ENCODE measurements around the gene MPRIP.
A peak's percentile ranks its signal among the peaks of the same experiment; 100 is the strongest.
"Not testable (repeated sequence)": the region's sequence is repeated elsewhere in the genome, so short reads cannot be mapped to it uniquely, and the experiment has no call there.

MPRIP gene

GRCh38 chr17:17195466-17195865 lies 153.2 kb downstream of the MPRIP start:
- H3K4me1 ChIP-seq (ENCODE audit: control insufficient read depth, insufficient read depth, low read length), result peaks cover 12% of the 10 kb centered on the region
- H3K27me3 ChIP-seq (ENCODE audit: control insufficient read depth, insufficient read depth, low read length); H3K9me3 ChIP-seq (ENCODE audit: control insufficient read depth, insufficient read depth, low read depth, low read length); H3K9ac ChIP-seq (ENCODE audit: low read length); H3K27ac ChIP-seq (ENCODE audit: low read depth, low read length); H3K4me3 ChIP-seq (ENCODE audit: low read depth, low read length); H3K36me3 ChIP-seq (ENCODE audit: control insufficient read depth, insufficient read depth, low read length): not testable (repeated sequence)

- Histone ChIP-seq H3K9ac (ENCODE audit: low read length) (no peak overlapping the region), H3K9me3 (ENCODE audit: control insufficient read depth, insufficient read depth, low read depth, low read length) (no peaks in the 10 kb centered on the region), H3K27me3 (ENCODE audit: control insufficient read depth, insufficient read depth, low read length) (no peaks in the 10 kb centered on the region), H3K4me1 (ENCODE audit: control insufficient read depth, insufficient read depth, low read length) (peaks cover 3% of the 10 kb centered on the region), H3K27ac (ENCODE audit: low read depth, low read length) (no peak overlapping the region), H3K4me3 (ENCODE audit: low read depth, low read length) (no peak overlapping the region), H3K36me3 (ENCODE audit: control insufficient read depth, insufficient read depth, low read length) (no peaks in the 10 kb centered on the region)
Observed at GRCh38 chr17:17196776-17197175, 154.5 kb downstream of the MPRIP start.

DNA sequence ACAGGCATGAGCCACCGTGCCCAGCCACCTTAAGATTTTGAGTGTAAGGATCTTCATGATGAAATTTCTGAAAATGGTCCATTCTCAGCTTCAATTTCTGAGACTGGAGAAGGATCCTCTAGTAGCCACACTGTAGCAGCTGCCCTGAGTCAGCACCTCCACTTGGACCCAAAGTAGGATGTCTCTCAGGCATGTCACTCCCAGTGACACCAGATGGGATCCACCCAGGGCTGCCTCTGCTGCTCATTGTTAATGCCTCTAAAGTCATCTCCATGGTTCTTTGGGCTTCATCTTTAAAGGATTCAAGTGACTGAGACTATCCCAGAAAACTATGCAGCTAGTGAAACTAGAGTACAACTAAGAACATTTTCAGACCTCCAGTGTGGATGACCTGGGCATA lies 156.0 kb downstream of the MPRIP start:
- Histone ChIP-seq H3K9ac (ENCODE audit: low read length) (no peak overlapping the region), H3K9me3 (ENCODE audit: control insufficient read depth, insufficient read depth, low read depth, low read length) (no peaks in the 10 kb centered on the region), H3K27me3 (ENCODE audit: control insufficient read depth, insufficient read depth, low read length) (no peaks in the 10 kb centered on the region), H3K27ac (ENCODE audit: low read depth, low read length) (no peak overlapping the region), H3K4me3 (ENCODE audit: low read depth, low read length) (no peak overlapping the region), H3K4me1 (ENCODE audit: control insufficient read depth, insufficient read depth, low read length) (no peaks in the 10 kb centered on the region), H3K36me3 (ENCODE audit: control insufficient read depth, insufficient read depth, low read length) (no peaks in the 10 kb centered on the region)

- Histone ChIP-seq H3K9me3 (ENCODE audit: control insufficient read depth, insufficient read depth, low read depth, low read length) (no peaks in the 10 kb centered on the region), H3K27ac (ENCODE audit: low read depth, low read length) (no peak overlapping the region), H3K9ac (ENCODE audit: low read length) (no peak overlapping the region), H3K36me3 (ENCODE audit: control insufficient read depth, insufficient read depth, low read length) (no peaks in the 10 kb centered on the region), H3K27me3 (ENCODE audit: control insufficient read depth, insufficient read depth, low read length) (no peaks in the 10 kb centered on the region), H3K4me1 (ENCODE audit: control insufficient read depth, insufficient read depth, low read length) (no peaks in the 10 kb centered on the region), H3K4me3 (ENCODE audit: low read depth, low read length) (no peak overlapping the region)
Observed at GRCh38 chr17:17200311-17200710, 158.1 kb downstream of the MPRIP start.

GRCh38 chr17:17200831-17201230 lies 158.6 kb downstream of the MPRIP start:
- Histone ChIP-seq H3K9me3 (ENCODE audit: control insufficient read depth, insufficient read depth, low read depth, low read length) (no peaks in the 10 kb centered on the region), H3K27ac (ENCODE audit: low read depth, low read length) (no peak overlapping the region), H3K4me3 (ENCODE audit: low read depth, low read length) (no peak overlapping the region), H3K27me3 (ENCODE audit: control insufficient read depth, insufficient read depth, low read length) (no peaks in the 10 kb centered on the region), H3K9ac (ENCODE audit: low read length) (no peak overlapping the region), H3K36me3 (ENCODE audit: control insufficient read depth, insufficient read depth, low read length) (no peaks in the 10 kb centered on the region), H3K4me1 (ENCODE audit: control insufficient read depth, insufficient read depth, low read length) (no peaks in the 10 kb centered on the region)

DNA sequence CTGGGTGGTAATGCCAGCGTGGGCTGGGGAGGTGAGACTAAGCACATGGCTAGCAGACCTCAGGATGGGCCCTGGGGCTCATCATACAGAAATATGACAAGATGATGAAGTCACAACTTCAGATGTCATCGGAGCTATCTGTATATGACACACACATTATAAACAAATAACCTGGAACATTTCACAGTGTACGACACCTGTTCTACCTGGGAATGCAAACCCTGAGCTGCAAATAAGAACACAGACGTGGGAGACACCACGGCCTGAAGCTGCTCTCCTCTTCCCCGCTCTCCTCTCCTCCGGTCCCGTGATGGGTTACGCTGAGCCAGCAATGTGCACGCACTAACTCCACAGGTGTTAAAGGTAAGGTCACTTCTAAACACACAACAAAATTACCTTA lies 159.0 kb downstream of the MPRIP start:
- 0 out of 2 replicates have a peak, but pooled peaks cover 1% of the 10 kb centered on the region for H3K9me3 ChIP-seq (ENCODE audit: control insufficient read depth, insufficient read depth, low read depth, low read length)
- H3K27ac ChIP-seq (ENCODE audit: low read depth, low read length), result no peak overlapping the region
- H3K4me3 ChIP-seq (ENCODE audit: low read depth, low read length), result no peak overlapping the region
- H3K36me3 ChIP-seq (ENCODE audit: control insufficient read depth, insufficient read depth, low read length), result no peaks in the 10 kb centered on the region
- H3K9ac ChIP-seq (ENCODE audit: low read length), result no peak overlapping the region
- H3K27me3 ChIP-seq (ENCODE audit: control insufficient read depth, insufficient read depth, low read length), result no peaks in the 10 kb centered on the region
- no peaks in the 10 kb centered on the region for H3K4me1 ChIP-seq (ENCODE audit: control insufficient read depth, insufficient read depth, low read length)

- no peaks in the 10 kb centered on the region for H3K36me3 ChIP-seq (ENCODE audit: control insufficient read depth, insufficient read depth, low read length)
Observed at GRCh38 chr17:17201907-17202306, 159.7 kb downstream of the MPRIP start.

GRCh38 chr17:17203173-17203730 lies 161.0 kb downstream of the MPRIP start:
- no peaks in the 10 kb centered on the region for H3K4me1 ChIP-seq (ENCODE audit: control insufficient read depth, insufficient read depth, low read length)
- no peak overlapping the region for H3K27ac ChIP-seq (ENCODE audit: low read depth, low read length)
- no peaks in the 10 kb centered on the region for H3K27me3 ChIP-seq (ENCODE audit: control insufficient read depth, insufficient read depth, low read length)
- H3K9me3 ChIP-seq (ENCODE audit: control insufficient read depth, insufficient read depth, low read depth, low read length), result 0 out of 2 replicates have a peak, but pooled peaks cover 4% of the 10 kb centered on the region
- no peak overlapping the region for H3K4me3 ChIP-seq (ENCODE audit: low read depth, low read length)
- no peak overlapping the region for H3K9ac ChIP-seq (ENCODE audit: low read length)
- H3K36me3 ChIP-seq (ENCODE audit: control insufficient read depth, insufficient read depth, low read length), result no peaks in the 10 kb centered on the region

More at GRCh38 chr17:17201907-17202306, 159.7 kb downstream of the MPRIP start:
- Histone ChIP-seq H3K27ac (ENCODE audit: low read depth, low read length) (no peak overlapping the region), H3K4me3 (ENCODE audit: low read depth, low read length) (no peak overlapping the region), H3K27me3 (ENCODE audit: control insufficient read depth, insufficient read depth, low read length) (no peaks in the 10 kb centered on the region), H3K4me1 (ENCODE audit: control insufficient read depth, insufficient read depth, low read length) (no peaks in the 10 kb centered on the region), H3K9me3 (ENCODE audit: control insufficient read depth, insufficient read depth, low read depth, low read length) (0 out of 2 replicates have a peak, but pooled peaks cover 4% of the 10 kb centered on the region), H3K9ac (ENCODE audit: low read length) (no peak overlapping the region)

DNA sequence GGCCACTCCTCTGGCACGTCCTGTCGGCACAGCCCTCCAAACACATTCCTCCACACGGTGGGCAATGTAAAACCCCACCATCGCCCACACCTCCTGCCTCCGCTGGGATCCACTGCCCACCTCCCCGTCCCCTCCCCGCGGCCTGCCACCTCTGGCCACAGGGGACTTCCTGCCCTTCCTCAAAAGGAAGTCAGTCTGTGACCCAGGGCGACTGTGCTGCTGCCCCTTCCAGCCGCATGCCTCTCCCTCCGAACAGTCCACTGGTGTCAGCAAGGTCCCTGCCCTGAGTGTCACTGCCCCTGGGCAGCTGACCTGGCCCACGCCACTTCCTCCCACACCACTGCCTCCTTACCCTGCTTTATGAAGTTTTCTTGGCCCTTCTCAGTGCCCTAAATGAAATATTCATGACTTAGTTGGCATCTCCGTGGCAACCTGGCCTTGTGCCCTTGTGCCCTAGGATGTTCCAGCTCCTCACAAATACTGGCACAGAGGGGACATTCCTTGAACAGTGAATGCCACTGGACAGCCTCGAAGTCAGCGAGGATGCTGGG lies 161.9 kb downstream of the MPRIP start:
- H3K9me3 ChIP-seq (ENCODE audit: control insufficient read depth, insufficient read depth, low read depth, low read length), result 0 out of 2 replicates have a peak, but pooled peaks cover 4% of the 10 kb centered on the region
- no peak overlapping the region for H3K9ac ChIP-seq (ENCODE audit: low read length)
- H3K36me3 ChIP-seq (ENCODE audit: control insufficient read depth, insufficient read depth, low read length), result no peaks in the 10 kb centered on the region
- H3K4me1 ChIP-seq (ENCODE audit: control insufficient read depth, insufficient read depth, low read length), result no peaks in the 10 kb centered on the region
- H3K27me3 ChIP-seq (ENCODE audit: control insufficient read depth, insufficient read depth, low read length), result no peaks in the 10 kb centered on the region
- no peak overlapping the region for H3K27ac ChIP-seq (ENCODE audit: low read depth, low read length)
- H3K4me3 ChIP-seq (ENCODE audit: low read depth, low read length), result no peak overlapping the region

DNA sequence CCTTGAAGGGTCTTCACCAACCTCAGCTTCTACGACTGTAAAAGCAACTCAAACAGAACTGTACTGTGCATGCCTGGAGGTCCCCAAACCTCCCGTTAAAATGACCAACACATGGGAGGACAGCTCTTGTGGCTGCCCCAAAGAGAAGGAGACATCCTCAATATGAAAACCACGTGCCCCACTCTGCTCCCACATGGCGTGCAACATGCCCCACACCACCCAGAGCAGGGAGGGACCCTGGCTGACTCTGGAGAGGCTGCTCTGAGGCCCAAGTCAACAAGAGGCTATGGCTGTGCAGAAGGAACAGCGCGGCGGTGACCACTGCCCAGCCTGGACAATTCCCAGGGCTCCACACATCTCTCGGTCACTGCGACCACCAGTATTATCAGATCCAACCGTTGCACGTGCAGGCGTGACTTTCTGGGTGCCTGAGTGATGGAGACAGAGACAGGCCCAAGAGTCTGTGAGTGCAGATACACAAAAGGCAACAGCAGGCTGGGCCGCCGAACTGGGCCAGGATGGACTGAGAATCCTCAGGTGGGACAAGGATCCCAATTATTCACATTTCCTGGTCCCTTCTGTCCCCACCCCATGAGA lies 162.5 kb downstream of the MPRIP start:
- no peaks in the 10 kb centered on the region for H3K27me3 ChIP-seq (ENCODE audit: control insufficient read depth, insufficient read depth, low read length)
- no peaks in the 10 kb centered on the region for H3K4me1 ChIP-seq (ENCODE audit: control insufficient read depth, insufficient read depth, low read length)
- H3K36me3 ChIP-seq (ENCODE audit: control insufficient read depth, insufficient read depth, low read length), result no peaks in the 10 kb centered on the region
- no peak overlapping the region for H3K9ac ChIP-seq (ENCODE audit: low read length)
- H3K27ac ChIP-seq (ENCODE audit: low read depth, low read length), result no peak overlapping the region
- H3K9me3 ChIP-seq (ENCODE audit: control insufficient read depth, insufficient read depth, low read depth, low read length), result 0 out of 2 replicates have a peak, but pooled peaks cover 4% of the 10 kb centered on the region
- H3K4me3 ChIP-seq (ENCODE audit: low read depth, low read length), result no peak overlapping the region

- Histone ChIP-seq H3K4me1 (ENCODE audit: control insufficient read depth, insufficient read depth, low read length) (no peaks in the 10 kb centered on the region), H3K27me3 (ENCODE audit: control insufficient read depth, insufficient read depth, low read length) (no peaks in the 10 kb centered on the region), H3K27ac (ENCODE audit: low read depth, low read length) (no peak overlapping the region), H3K9ac (ENCODE audit: low read length) (no peak overlapping the region), H3K36me3 (ENCODE audit: control insufficient read depth, insufficient read depth, low read length) (no peaks in the 10 kb centered on the region), H3K4me3 (ENCODE audit: low read depth, low read length) (peak overlapping the region; percentile 35; the same call in 1 of the 2 replicates), H3K9me3 (ENCODE audit: control insufficient read depth, insufficient read depth, low read depth, low read length) (0 out of 2 replicates have a peak, but pooled peaks cover 4% of the 10 kb centered on the region)
Observed at GRCh38 chr17:17205368-17206123, 163.3 kb downstream of the MPRIP start.

All from HUES6 (cell line).